ENCODE data around the gene LRRK1. TPM values are rescaled to one million over a fixed set of nuclear protein-coding genes. Genes with fewer than 3 reads are reported as not detected.

The LRRK1 gene
- polyA plus RNA-seq, 2 of the 4 experiments (the other 2 are of a cell fraction), result 12.2 to 17.7 TPM

GRCh38 chr15:100941536-100941935 is 22.4 kb downstream of the LRRK1 start:
- ATAC-seq (peak; percentile 38 to 67; a peak in 3 of 6 replicates), FAIRE-seq (no peak)

More at GRCh38 chr15:100941536-100941935, 22.4 kb downstream of the LRRK1 start:
- CTCF ChIA-PET, result interaction anchor here (1.5 to 5.1 kb wide), 4 partner anchors 12 to 66 kb away, joined by 3 to 39 read pairs (median 18); partner anchors contain the start of gene LRRK1
- Histone ChIP-seq H3K4me2 (no peak overlapping the region), H3K4me3 (no peak overlapping the region), H3K27ac (0 out of 6 replicates have a peak overlapping the region, but pooled peaks of 1 of the 2 experiments have one; percentile 25), H3K4me1 (peaks cover 7% of the 10 kb centered on the region; the same call in 2 of the 3 replicates), H3K9me3 (no peaks in the 10 kb centered on the region)
- no peak for DNase-seq (ENCODE audit: low read depth in 1 of 2, low spot score in 1 of 2)
- WGBS (ENCODE audit: missing lambda C conversion rate), result 78% methylated on average over 10 of the region's 10 CpGs
- POLR2A ChIA-PET, result no interaction called here
- no peak for TF ChIP-seq REST (IDR thresholded peaks at IDR 0.05)
- TF ChIP-seq EHF (CRISPR knock-in tag; IDR thresholded peaks at IDR 0.05), result no peak
- no peak for TF ChIP-seq USF2 (IDR thresholded peaks at IDR 0.05)
- TF ChIP-seq SREBF2 (IDR thresholded peaks at IDR 0.05), result no peak
- TF ChIP-seq HES2 (IDR thresholded peaks at IDR 0.05), result no peak
- no peak for TF ChIP-seq ZFP36 (IDR thresholded peaks at IDR 0.05; ENCODE audit: borderline replicate concordance, partially characterized antibody)
- TF ChIP-seq HMGXB4 (CRISPR knock-in tag; IDR thresholded peaks at IDR 0.05; ENCODE audit: borderline replicate concordance), result no peak
- TF ChIP-seq MAX (IDR thresholded peaks at IDR 0.05), result no peak
- no peak for TF ChIP-seq CEBPB (IDR thresholded peaks at IDR 0.05)
- no peak for TF ChIP-seq SMC3 (IDR thresholded peaks at IDR 0.05)
- no peak for TF ChIP-seq CHD2 (IDR thresholded peaks at IDR 0.05; ENCODE audit: low read length, partially characterized antibody)
- no peak for TF ChIP-seq MAFK (IDR thresholded peaks at IDR 0.05; ENCODE audit: partially characterized antibody)
- TF ChIP-seq CHD4 (IDR thresholded peaks at IDR 0.05; ENCODE audit: borderline replicate concordance), result no peak
- TF ChIP-seq RFX5 (IDR thresholded peaks at IDR 0.05), result no peak
- no peak for TF ChIP-seq RARB (CRISPR knock-in tag; IDR thresholded peaks at IDR 0.05)

Data from A549 (cell line).